ENCODE results near the gene DLL4. TPM values are rescaled to one million over a fixed set of nuclear protein-coding genes. Genes with fewer than 3 reads are reported as not detected.

DLL4 gene
- total RNA-seq, 2 experiments from 2014 or later = 0.11 to 0.14 TPM

GRCh38 chr15:40941528-40942336, 12.6 kb downstream of the DLL4 start:
- Mint-ChIP-seq H3K27me3 (no peaks in the 10 kb centered on the region), H3K4me1 (ENCODE audit: low read depth) (peaks cover 31% of the 10 kb centered on the region), H3K27ac (peak overlapping the region; percentile 69), H3K9me3 (no peaks in the 10 kb centered on the region), H3K36me3 (ENCODE audit: low read depth) (no peaks in the 10 kb centered on the region), H3K4me3 (peak overlapping the region; percentile 79)
- H3K9me3 ChIP-seq (ENCODE audit: control insufficient read depth in 1 of 2, insufficient read depth in 1 of 2, low read length in 2 of 2) = no peaks in the 10 kb centered on the region
- TF ChIP-seq, protein P1, sequence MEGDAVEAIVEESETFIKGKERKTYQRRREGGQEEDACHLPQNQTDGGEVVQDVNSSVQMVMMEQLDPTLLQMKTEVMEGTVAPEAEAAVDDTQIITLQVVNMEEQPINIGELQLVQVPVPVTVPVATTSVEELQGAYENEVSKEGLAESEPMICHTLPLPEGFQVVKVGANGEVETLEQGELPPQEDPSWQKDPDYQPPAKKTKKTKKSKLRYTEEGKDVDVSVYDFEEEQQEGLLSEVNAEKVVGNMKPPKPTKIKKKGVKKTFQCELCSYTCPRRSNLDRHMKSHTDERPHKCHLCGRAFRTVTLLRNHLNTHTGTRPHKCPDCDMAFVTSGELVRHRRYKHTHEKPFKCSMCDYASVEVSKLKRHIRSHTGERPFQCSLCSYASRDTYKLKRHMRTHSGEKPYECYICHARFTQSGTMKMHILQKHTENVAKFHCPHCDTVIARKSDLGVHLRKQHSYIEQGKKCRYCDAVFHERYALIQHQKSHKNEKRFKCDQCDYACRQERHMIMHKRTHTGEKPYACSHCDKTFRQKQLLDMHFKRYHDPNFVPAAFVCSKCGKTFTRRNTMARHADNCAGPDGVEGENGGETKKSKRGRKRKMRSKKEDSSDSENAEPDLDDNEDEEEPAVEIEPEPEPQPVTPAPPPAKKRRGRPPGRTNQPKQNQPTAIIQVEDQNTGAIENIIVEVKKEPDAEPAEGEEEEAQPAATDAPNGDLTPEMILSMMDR (IDR thresholded peaks at IDR 0.05) = no peak
- ChIA-PET POLR2A (interaction anchor here (1.0 to 4.3 kb wide), 10 partner anchors 11 to 290 kb away, joined by 3 to 55 read pairs (median 6); partner anchors contain the start of genes CHAC1, CHP1, DLL4 and INO80), CTCF (interaction anchor here (0.7 to 4.4 kb wide), 12 partner anchors 11 to 289 kb away, joined by 3 to 43 read pairs (median 4); partner anchors contain the start of genes CHAC1, CHP1, DLL4 and VPS18)
- no peaks in the 10 kb centered on the region for H3K36me3 ChIP-seq (ENCODE audit: insufficient read depth, low read length)
- intact Hi-C loops (cut with DNase I, micrococcal nuclease) = loop anchor here (1.0 to 2.0 kb wide), 3 partner anchors 12 to 37 kb away; partner anchors contain the start of genes CHAC1 (in 2 of the 2) and DLL4 (in 1 of the 2)
- H3K4me3 ChIP-seq (ENCODE audit: low read length) = peak overlapping the region; percentile 80
- H3K4me1 ChIP-seq (ENCODE audit: insufficient read depth, low read length) = peaks cover 38% of the 10 kb centered on the region
- ATAC-seq (ENCODE audit: poor library complexity) (peak; percentile 62), DNase-seq (peak; percentile 24 to 85 (median 62))
- no peaks in the 10 kb centered on the region for H3K27me3 ChIP-seq (ENCODE audit: control insufficient read depth in 1 of 2, insufficient read depth in 2 of 2, low read length in 2 of 2)
- H3K27ac ChIP-seq (ENCODE audit: low read depth in 1 of 2, low read length in 2 of 2) = peak overlapping the region; percentile 51 to 58

- intact Hi-C loops (cut with DNase I, micrococcal nuclease) = loop anchor here (1.0 to 2.0 kb wide), 2 partner anchors 11 to 14 kb away; partner anchors contain the start of genes CHAC1 (in 2 of the 2) and DLL4 (in 1 of the 2)
- POLR2A ChIA-PET = interaction anchor here (1.0 to 4.3 kb wide), 9 partner anchors 10 to 289 kb away, joined by 3 to 55 read pairs (median 8); partner anchors contain the start of genes CHAC1, CHP1, DLL4 and INO80
- peak in 1 of 14 experiments; percentile 47 for DNase-seq
These were observed 13.3 kb downstream of the DLL4 start for GRCh38 chr15:40942337-40942854.

More at GRCh38 chr15:40942337-40942854, 13.3 kb downstream of the DLL4 start:
- Histone ChIP-seq H3K27ac (ENCODE audit: low read depth in 1 of 2, low read length in 2 of 2) (peak overlapping the region; percentile 51 to 57), H3K36me3 (ENCODE audit: insufficient read depth, low read length) (no peaks in the 10 kb centered on the region), H3K27me3 (ENCODE audit: control insufficient read depth in 1 of 2, insufficient read depth in 2 of 2, low read length in 2 of 2) (no peaks in the 10 kb centered on the region), H3K9me3 (ENCODE audit: control insufficient read depth in 1 of 2, insufficient read depth in 1 of 2, low read length in 2 of 2) (no peaks in the 10 kb centered on the region), H3K4me3 (ENCODE audit: low read length) (peak overlapping the region; percentile 80), H3K4me1 (ENCODE audit: insufficient read depth, low read length) (peaks cover 38% of the 10 kb centered on the region)
- Mint-ChIP-seq H3K36me3 (ENCODE audit: low read depth) (no peaks in the 10 kb centered on the region), H3K9me3 (no peaks in the 10 kb centered on the region), H3K4me1 (ENCODE audit: low read depth) (peaks cover 31% of the 10 kb centered on the region), H3K4me3 (peak overlapping the region; percentile 79), H3K27ac (peak overlapping the region; percentile 54), H3K27me3 (no peaks in the 10 kb centered on the region)
- TF ChIP-seq, protein P1 (IDR thresholded peaks at IDR 0.05) = peak; percentile 27
- CTCF ChIA-PET = interaction anchor here (0.9 to 4.4 kb wide), 11 partner anchors 10 to 289 kb away, joined by 3 to 43 read pairs (median 5); partner anchors contain the start of genes CHAC1, CHP1, DLL4 and VPS18
- peak; percentile 16 for ATAC-seq (ENCODE audit: poor library complexity)

Measured in CD4-positive, alpha-beta T cell (primary cell).